Measurements from ENCODE around the gene DBN1.

DNA sequence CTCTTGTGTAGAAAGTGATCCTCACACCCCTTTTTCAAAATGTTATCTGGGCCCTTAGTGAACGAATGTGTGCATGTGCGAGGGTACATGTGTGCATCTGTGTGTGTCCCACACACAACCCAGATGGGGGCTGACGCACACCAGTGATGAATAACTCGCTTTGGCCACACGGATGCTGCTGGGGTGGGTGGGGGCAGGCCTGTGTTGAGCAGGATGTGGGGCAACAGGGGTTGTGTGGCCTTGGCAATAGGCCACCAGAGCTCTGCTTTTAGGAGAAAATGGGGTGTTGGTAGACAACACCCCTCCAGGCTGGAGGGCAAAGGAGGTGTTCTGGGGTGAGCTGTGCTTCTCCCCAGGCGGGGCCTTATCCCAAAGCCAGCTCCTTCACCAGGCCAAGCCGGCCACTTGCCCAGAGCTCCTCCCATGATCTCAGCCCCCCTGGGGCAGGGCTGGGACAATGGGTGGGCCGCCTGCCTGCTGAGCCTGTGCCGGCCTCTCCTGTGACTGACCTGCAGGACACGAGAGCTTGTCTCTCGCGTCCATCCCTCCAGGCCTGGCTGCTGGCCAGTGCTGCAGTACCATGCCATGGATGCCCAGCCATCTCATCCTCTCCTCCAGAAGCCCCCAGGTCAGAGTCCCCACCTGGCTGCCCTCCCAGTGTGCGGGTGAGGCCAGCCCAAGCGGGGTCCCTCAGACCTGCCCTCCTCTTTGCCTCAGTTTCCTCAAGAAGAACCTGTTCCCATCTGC is 1.7 kb downstream of the DBN1 start:
- TF ChIP-seq, protein P1, sequence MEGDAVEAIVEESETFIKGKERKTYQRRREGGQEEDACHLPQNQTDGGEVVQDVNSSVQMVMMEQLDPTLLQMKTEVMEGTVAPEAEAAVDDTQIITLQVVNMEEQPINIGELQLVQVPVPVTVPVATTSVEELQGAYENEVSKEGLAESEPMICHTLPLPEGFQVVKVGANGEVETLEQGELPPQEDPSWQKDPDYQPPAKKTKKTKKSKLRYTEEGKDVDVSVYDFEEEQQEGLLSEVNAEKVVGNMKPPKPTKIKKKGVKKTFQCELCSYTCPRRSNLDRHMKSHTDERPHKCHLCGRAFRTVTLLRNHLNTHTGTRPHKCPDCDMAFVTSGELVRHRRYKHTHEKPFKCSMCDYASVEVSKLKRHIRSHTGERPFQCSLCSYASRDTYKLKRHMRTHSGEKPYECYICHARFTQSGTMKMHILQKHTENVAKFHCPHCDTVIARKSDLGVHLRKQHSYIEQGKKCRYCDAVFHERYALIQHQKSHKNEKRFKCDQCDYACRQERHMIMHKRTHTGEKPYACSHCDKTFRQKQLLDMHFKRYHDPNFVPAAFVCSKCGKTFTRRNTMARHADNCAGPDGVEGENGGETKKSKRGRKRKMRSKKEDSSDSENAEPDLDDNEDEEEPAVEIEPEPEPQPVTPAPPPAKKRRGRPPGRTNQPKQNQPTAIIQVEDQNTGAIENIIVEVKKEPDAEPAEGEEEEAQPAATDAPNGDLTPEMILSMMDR (IDR thresholded peaks at IDR 0.05; ENCODE audit: extremely low read depth in 1 of 2, insufficient read depth in 1 of 2, low read depth in 1 of 2, low read length in 2 of 2), result no peak
- TF ChIP-seq POLR2AphosphoS5 (IDR thresholded peaks at IDR 0.05; ENCODE audit: insufficient read depth, low read depth, low read length), result no peak
- TF ChIP-seq JUN (IDR thresholded peaks at IDR 0.05; ENCODE audit: borderline replicate concordance, insufficient read depth, insufficient read length, low read depth), result no peak
- TF ChIP-seq, protein P2, sequence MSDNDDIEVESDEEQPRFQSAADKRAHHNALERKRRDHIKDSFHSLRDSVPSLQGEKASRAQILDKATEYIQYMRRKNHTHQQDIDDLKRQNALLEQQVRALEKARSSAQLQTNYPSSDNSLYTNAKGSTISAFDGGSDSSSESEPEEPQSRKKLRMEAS (IDR thresholded peaks at IDR 0.05; ENCODE audit: insufficient read depth, insufficient read length), result no peak
